ENCODE measurements around the gene OGFRL1. TPM values are rescaled to one million over a fixed set of nuclear protein-coding genes. Genes with fewer than 3 reads are reported as not detected.

OGFRL1 gene
- total and polyA plus RNA-seq, 2 of the 13 experiments (the other 11 are each of a cell fraction or from before 2014, with no cell fraction given), result 0.26 to 0.80 TPM

DNA sequence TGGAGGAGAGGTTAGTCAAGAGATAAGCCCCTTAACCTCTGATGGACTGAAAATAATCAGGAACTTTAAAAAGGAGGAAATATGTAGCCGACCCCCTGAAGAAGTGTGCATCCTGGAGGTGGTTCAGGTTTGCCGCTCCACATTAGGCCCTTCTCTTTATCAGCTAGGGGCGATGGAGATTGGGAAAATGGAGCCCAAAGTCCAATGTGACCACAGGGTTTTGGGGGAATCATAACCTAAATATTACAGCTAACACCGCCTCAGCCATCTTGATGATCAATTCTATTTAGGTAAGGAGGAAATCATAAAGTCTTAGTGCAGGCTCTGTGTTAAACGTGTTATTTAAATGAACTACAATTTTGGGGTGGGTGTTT, 1.2 kb downstream of the OGFRL1 start:
- H3K27ac ChIP-seq (ENCODE audit: extremely low read length, insufficient read depth, low read length), result no peak overlapping the region
- ATAC-seq (no peak), FAIRE-seq (no peak), DNase-seq (ENCODE audit: low spot score) (no peak)
- no peak overlapping the region for H2AFZ ChIP-seq (ENCODE audit: low read length)
- H3K9ac ChIP-seq (ENCODE audit: insufficient read depth, low read depth, low read length), result no peak overlapping the region
- intact Hi-C loops (cut with micrococcal nuclease; ENCODE audit: unreplicated experiment), result loop anchor here (2.0 kb wide), 1 partner anchor 59 kb away; no protein-coding TSS in a partner anchor
- no peaks in the 10 kb centered on the region for H3K79me2 ChIP-seq (ENCODE audit: insufficient read depth, low read length)
- peaks cover 0 to 11% of the 10 kb centered on the region in 2 experiments; a peak in 2 of 5 replicates for H3K27me3 ChIP-seq (ENCODE audit: control insufficient read depth in 1 of 2, insufficient read depth in 2 of 2, low read length in 2 of 2)
- H3K4me1 ChIP-seq (ENCODE audit: insufficient read depth, low read length), result peaks cover 15% of the 10 kb centered on the region
- H3K4me3 ChIP-seq (replicated peaks in 1 of 3; ENCODE audit: insufficient read depth in 1 of 3, low read depth in 2 of 3, low read length in 3 of 3), result peak overlapping the region; percentile 52 to 76 (median 62); a peak in 3 of 6 replicates
- H4K20me1 ChIP-seq (ENCODE audit: insufficient read depth, low read length), result no peaks in the 10 kb centered on the region
- in situ Hi-C loops (cut with HindIII; ENCODE audit: extremely low pct_ligation_motif_present, low pct_unique_long_range_greater_than_20kb), result no loop called here
- H3K36me3 ChIP-seq (replicated peaks in 1 of 2; ENCODE audit: control insufficient read depth in 1 of 2, insufficient read depth in 2 of 2, low read length in 2 of 2), result no peaks in the 10 kb centered on the region
- no TSS peak for BruUV-seq (replicated peaks)
- H3K9me3 ChIP-seq (ENCODE audit: low read length), result no peaks in the 10 kb centered on the region
- TF ChIP-seq TEAD2 (CRISPR knock-in tag; IDR thresholded peaks at IDR 0.05) (no peak), ZNF761 (CRISPR knock-in tag; conservative IDR thresholded peaks at IDR 0.05) (no peak), FLYWCH1 (CRISPR knock-in tag; IDR thresholded peaks at IDR 0.05) (no peak), SETDB1 (CRISPR knock-in tag; IDR thresholded peaks at IDR 0.05; ENCODE audit: borderline replicate concordance) (no peak), XBP1 (CRISPR knock-in tag; IDR thresholded peaks at IDR 0.05) (no peak), TERF1 (CRISPR knock-in tag; IDR thresholded peaks at IDR 0.05) (no peak), NCOR1 (IDR thresholded peaks at IDR 0.05; ENCODE audit: borderline replicate concordance, low read length) (no peak), ZNF207 (IDR thresholded peaks at IDR 0.05; ENCODE audit: borderline replicate concordance) (no peak), ZNF841 (CRISPR knock-in tag; IDR thresholded peaks at IDR 0.05; ENCODE audit: borderline replicate concordance) (no peak), EED (CRISPR knock-in tag; IDR thresholded peaks at IDR 0.05) (no peak), SP2 (CRISPR knock-in tag; IDR thresholded peaks at IDR 0.05) (no peak)
- POLR2A ChIA-PET, result no interaction called here
- peak overlapping the region; percentile 88; the same call in 1 of the 2 replicates for H3K4me2 ChIP-seq (ENCODE audit: low read depth, low read length)
- CTCF ChIA-PET (ENCODE audit: low intra/inter-chr PET ratio, low total read pairs), result no interaction called here
- WGBS (ENCODE audit: low lambda C conversion rate), result 90% methylated on average over 5 of the region's 5 CpGs

All from HepG2 (cell line).